Right lobe of liver (tissue), 4 donors: ENCODE measurements around the gene MFAP5.

Source experiments
- CTCF ChIP-seq, 4 donors: fragments of 200-600 bp in 3 of 4; fragments of 450-650 bp in 1 of 4; IDR thresholded peaks; one replicate each; pipeline versions ENCODE4 v1.5.1 to v1.8.0; 2016 to 2022; ENCODE audit warnings: antibody characterized with exemption in 4 of 4, mild to moderate bottlenecking in 2 of 4
- POLR2A ChIP-seq: fragments of 450-650 bp; IDR thresholded peaks from one replicate; pipeline ENCODE4 v1.6.1; 2017; ENCODE audit warnings: antibody characterized with exemption, mild to moderate bottlenecking
- donor health status: DM: no; HTN: no; CAD: no.
- donor health status: DM: no; HTN: no; CAD: no.
- donor health status: DM: no; HTN: yes; CAD: no.

GRCh38 chr12:8637244-8637643 lies 25.4 kb downstream of the MFAP5 start:
- TF ChIP-seq CTCF (IDR thresholded peaks at IDR 0.05) = no peak
- TF ChIP-seq POLR2A = no peak
